Kidney (tissue), 14 donors: Measurements from ENCODE around the gene RHOT1. TPM values are rescaled to one million over a fixed set of nuclear protein-coding genes. Genes with fewer than 3 reads are reported as not detected.

Experiments
- DNase-seq, 5 donors: peaks; one replicate each; pipeline ENCODE4 v3.0.0-alpha.2; 2013 to 2020
- FAIRE-seq: peaks from 2 replicates; lab custom pipeline; 2012; peaks lifted over from hg19 to GRCh38; lab: Jason Lieb, UNC
- H3K27ac ChIP-seq, 2 donors: one replicate each; pipeline ENCODE4 v1.7.0; 2013; ENCODE audit warnings: low read depth in 2 of 2, low read length in 2 of 2, inconsistent platforms in 1 of 2
- H3K27me3 ChIP-seq: one replicate; pipeline ENCODE4 v1.7.1; 2013; ENCODE audit warnings: low read length, inconsistent platforms; ENCODE audit not compliant: control insufficient read depth, insufficient read depth
- H3K36me3 ChIP-seq, 3 donors: one replicate each; pipeline versions ENCODE4 v1.7.0 to v1.7.1; 2013; ENCODE audit warnings: low read length in 3 of 3, control low read depth in 1 of 3, inconsistent platforms in 1 of 3; ENCODE audit not compliant: insufficient read depth in 3 of 3, control insufficient read depth in 2 of 3
- H3K4me1 ChIP-seq, 3 donors: one replicate each; pipeline versions ENCODE4 v1.7.0 to v1.7.1; 2013; ENCODE audit warnings: low read length in 3 of 3, inconsistent platforms in 1 of 3, low read depth in 1 of 3; ENCODE audit not compliant: control insufficient read depth in 2 of 3, insufficient read depth in 2 of 3
- H3K4me3 ChIP-seq, 3 donors: one replicate each; pipeline versions ENCODE4 v1.7.0 to v1.8.1; 2013; ENCODE audit warnings: low read length in 3 of 3, control low read depth in 1 of 3, inconsistent platforms in 1 of 3
- H3K9ac ChIP-seq, 3 donors: one replicate each; pipeline versions ENCODE4 v1.7.0 to v1.7.1; 2013; ENCODE audit warnings: low read length in 3 of 3, control low read depth in 1 of 3, inconsistent platforms in 1 of 3
- H3K9me3 ChIP-seq, 3 donors: one replicate each; pipeline versions ENCODE4 v1.7.0 to v1.7.1; 2013; ENCODE audit warnings: low read length in 3 of 3, control low read depth in 1 of 3, inconsistent platforms in 1 of 3; ENCODE audit not compliant: control insufficient read depth in 2 of 3, insufficient read depth in 1 of 3
- intact Hi-C: fragments of 100-400 bp; cut with DNase I; formaldehyde crosslinking; loops from one replicate; pipeline ENCODE4 v1.11.1; 2022
- polyA plus RNA-seq: library from polyadenylated mRNA; stranded (reverse); fragments of 350-450 nt; fragmentation: Illumina TruSeq; extraction: RNeasy Lipid Tissue Mini Kit (QIAGEN cat#74804); gene quantifications from one replicate; pipeline ENCODE4 v1.2.3, GENCODE V29; 2014; ENCODE audit warnings: low read depth, low replicate concordance; ENCODE audit not compliant: insufficient read depth
- total RNA-seq: library from RNA; stranded (reverse); fragmentation: NEBNext Ultra II Directional; extraction: Animal tissue kit (Norgen Biotek cat#: 25700); gene quantifications from one replicate; pipeline ENCODE4 v1.2.1, GENCODE V29; 2021
- TF ChIP-seq, protein P1 (sequence below): IDR thresholded peaks from 3 replicates; pipeline ENCODE4 v1.5.1; 2012; ENCODE audit warnings: mild to moderate bottlenecking, moderate library complexity, borderline replicate concordance; ENCODE audit not compliant: insufficient read depth; ENCODE audit errors: extremely low read depth
- donor health status: control.
- donor health status: control.
- donor health status: control.
- donor health status: control.
- donor health status: control.
- donor health status: DM: yes; HTN: yes; CAD: no.
- donor health status: Normal renal cell carcinoma (clear cell type).

RHOT1 gene
- total and polyA plus RNA-seq, 2 donors from 2014 or later = 25.6 to 30.4 TPM

- DNase-seq = no peak
- H3K9ac ChIP-seq = no peak overlapping the region
- intact Hi-C loops = no loop called here
- H3K9me3 ChIP-seq = no peaks in the 10 kb centered on the region
- FAIRE-seq = no peak
- TF ChIP-seq, protein P1, sequence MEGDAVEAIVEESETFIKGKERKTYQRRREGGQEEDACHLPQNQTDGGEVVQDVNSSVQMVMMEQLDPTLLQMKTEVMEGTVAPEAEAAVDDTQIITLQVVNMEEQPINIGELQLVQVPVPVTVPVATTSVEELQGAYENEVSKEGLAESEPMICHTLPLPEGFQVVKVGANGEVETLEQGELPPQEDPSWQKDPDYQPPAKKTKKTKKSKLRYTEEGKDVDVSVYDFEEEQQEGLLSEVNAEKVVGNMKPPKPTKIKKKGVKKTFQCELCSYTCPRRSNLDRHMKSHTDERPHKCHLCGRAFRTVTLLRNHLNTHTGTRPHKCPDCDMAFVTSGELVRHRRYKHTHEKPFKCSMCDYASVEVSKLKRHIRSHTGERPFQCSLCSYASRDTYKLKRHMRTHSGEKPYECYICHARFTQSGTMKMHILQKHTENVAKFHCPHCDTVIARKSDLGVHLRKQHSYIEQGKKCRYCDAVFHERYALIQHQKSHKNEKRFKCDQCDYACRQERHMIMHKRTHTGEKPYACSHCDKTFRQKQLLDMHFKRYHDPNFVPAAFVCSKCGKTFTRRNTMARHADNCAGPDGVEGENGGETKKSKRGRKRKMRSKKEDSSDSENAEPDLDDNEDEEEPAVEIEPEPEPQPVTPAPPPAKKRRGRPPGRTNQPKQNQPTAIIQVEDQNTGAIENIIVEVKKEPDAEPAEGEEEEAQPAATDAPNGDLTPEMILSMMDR = no peak
- no peaks in the 10 kb centered on the region for H3K27me3 ChIP-seq
- H3K4me1 ChIP-seq = no peaks in the 10 kb centered on the region
- H3K4me3 ChIP-seq = no peak overlapping the region
- H3K36me3 ChIP-seq = peaks cover 0 to 12% (median 3%) of the 10 kb centered on the region in 3 donors
- no peak overlapping the region for H3K27ac ChIP-seq
Measured at GRCh38 chr17:32223703-32224102, 81.4 kb downstream of the RHOT1 start.

- TF ChIP-seq, protein P1 = no peak
- DNase-seq (peak in 3 of 5 donors; percentile 24 to 67 (median 29)), FAIRE-seq (no peak)
- intact Hi-C loops = no loop called here
- Histone ChIP-seq H3K27ac (no peak overlapping the region), H3K36me3 (peaks cover 0 to 12% (median 3%) of the 10 kb centered on the region in 3 donors), H3K4me1 (no peaks in the 10 kb centered on the region), H3K4me3 (no peak overlapping the region), H3K9me3 (no peaks in the 10 kb centered on the region), H3K9ac (no peak overlapping the region), H3K27me3 (no peaks in the 10 kb centered on the region)
Measured at GRCh38 chr17:32226886-32227285, 84.6 kb downstream of the RHOT1 start.

- Histone ChIP-seq H3K36me3 (peaks cover 0 to 12% (median 3%) of the 10 kb centered on the region in 3 donors), H3K27me3 (no peaks in the 10 kb centered on the region), H3K4me1 (no peaks in the 10 kb centered on the region), H3K4me3 (no peak overlapping the region), H3K27ac (no peak overlapping the region), H3K9ac (no peak overlapping the region), H3K9me3 (no peaks in the 10 kb centered on the region)
- no peak for DNase-seq
- intact Hi-C loops = no loop called here
- TF ChIP-seq, protein P1 = no peak
- FAIRE-seq = no peak
Measured at GRCh38 chr17:32227910-32228309, 85.6 kb downstream of the RHOT1 start.

GRCh38 chr17:32235588-32235987 lies 93.3 kb downstream of the RHOT1 start:
- H3K9ac ChIP-seq = no peak overlapping the region
- no peaks in the 10 kb centered on the region for H3K36me3 ChIP-seq
- no peak for DNase-seq
- no peak overlapping the region for H3K27ac ChIP-seq
- H3K27me3 ChIP-seq = no peaks in the 10 kb centered on the region
- no peak for FAIRE-seq
- H3K9me3 ChIP-seq = no peaks in the 10 kb centered on the region
- TF ChIP-seq, protein P1 = no peak
- intact Hi-C loops = no loop called here
- no peaks in the 10 kb centered on the region for H3K4me1 ChIP-seq
- no peak overlapping the region for H3K4me3 ChIP-seq
